WERI-Rb-1 (cell line): ENCODE results near the gene RGR.
A peak's percentile ranks its signal among the peaks of the same experiment; 100 is the strongest.

ENCODE experiments used
- DNase-seq: peaks from one replicate; pipeline ENCODE4 v3.0.0-alpha.2; 2020
- H3K27ac ChIP-seq: fragments of 250-450 bp; sonication (Bioruptor Pico); 2 replicates; pipeline ENCODE4 v1.5.1; 2020; ENCODE audit warnings: mild to moderate bottlenecking, moderate library complexity
- H3K27me3 ChIP-seq: fragments of 250-450 bp; sonication (Bioruptor Pico); 2 replicates; pipeline ENCODE4 v1.5.1; 2021; ENCODE audit warnings: mild to moderate bottlenecking, low read depth, moderate library complexity; ENCODE audit not compliant: insufficient read depth, severe bottlenecking
- H3K36me3 ChIP-seq: fragments of 250-450 bp; sonication (Bioruptor Pico); 2 replicates; pipeline ENCODE4 v1.5.1; 2020; ENCODE audit warnings: mild to moderate bottlenecking, moderate library complexity
- H3K4me3 ChIP-seq: 2 replicates; pipeline ENCODE4 v1.5.1; 2011; ENCODE audit warnings: low read depth, mild to moderate bottlenecking, control low read depth, low read length
- H3K9me3 ChIP-seq: fragments of 250-450 bp; sonication (Bioruptor Pico); 2 replicates; pipeline ENCODE4 v1.5.1; 2021; ENCODE audit warnings: mild to moderate bottlenecking, moderate library complexity; ENCODE audit not compliant: severe bottlenecking
- TF ChIP-seq, protein P1 (sequence below): IDR thresholded peaks from 2 replicates; pipeline ENCODE4 v1.5.1; 2011; ENCODE audit warnings: low read depth, mild to moderate bottlenecking, control low read depth, inconsistent platforms, low read length

Gene RGR

GRCh38 chr10:84232376-84232775 lies 12.5 kb upstream of the RGR start:
- TF ChIP-seq, protein P1, sequence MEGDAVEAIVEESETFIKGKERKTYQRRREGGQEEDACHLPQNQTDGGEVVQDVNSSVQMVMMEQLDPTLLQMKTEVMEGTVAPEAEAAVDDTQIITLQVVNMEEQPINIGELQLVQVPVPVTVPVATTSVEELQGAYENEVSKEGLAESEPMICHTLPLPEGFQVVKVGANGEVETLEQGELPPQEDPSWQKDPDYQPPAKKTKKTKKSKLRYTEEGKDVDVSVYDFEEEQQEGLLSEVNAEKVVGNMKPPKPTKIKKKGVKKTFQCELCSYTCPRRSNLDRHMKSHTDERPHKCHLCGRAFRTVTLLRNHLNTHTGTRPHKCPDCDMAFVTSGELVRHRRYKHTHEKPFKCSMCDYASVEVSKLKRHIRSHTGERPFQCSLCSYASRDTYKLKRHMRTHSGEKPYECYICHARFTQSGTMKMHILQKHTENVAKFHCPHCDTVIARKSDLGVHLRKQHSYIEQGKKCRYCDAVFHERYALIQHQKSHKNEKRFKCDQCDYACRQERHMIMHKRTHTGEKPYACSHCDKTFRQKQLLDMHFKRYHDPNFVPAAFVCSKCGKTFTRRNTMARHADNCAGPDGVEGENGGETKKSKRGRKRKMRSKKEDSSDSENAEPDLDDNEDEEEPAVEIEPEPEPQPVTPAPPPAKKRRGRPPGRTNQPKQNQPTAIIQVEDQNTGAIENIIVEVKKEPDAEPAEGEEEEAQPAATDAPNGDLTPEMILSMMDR, result no peak
- H3K27me3 ChIP-seq, result no peaks in the 10 kb centered on the region
- no peak for DNase-seq
- no peaks in the 10 kb centered on the region for H3K9me3 ChIP-seq
- H3K27ac ChIP-seq, result no peak overlapping the region
- no peak overlapping the region for H3K4me3 ChIP-seq
- H3K36me3 ChIP-seq, result peaks cover 3% of the 10 kb centered on the region; the same call in 1 of the 2 replicates

GRCh38 chr10:84233940-84234339 lies 10.9 kb upstream of the RGR start:
- Histone ChIP-seq H3K27me3 (no peaks in the 10 kb centered on the region), H3K27ac (no peak overlapping the region)
- DNase-seq, result no peak

GRCh38 chr10:84234479-84234878 lies 10.4 kb upstream of the RGR start:
- no peak overlapping the region for H3K27ac ChIP-seq
- TF ChIP-seq, protein P1, result no peak
- no peak overlapping the region for H3K4me3 ChIP-seq
- no peaks in the 10 kb centered on the region for H3K9me3 ChIP-seq
- no peak for DNase-seq
- peaks cover 3% of the 10 kb centered on the region; the same call in 1 of the 2 replicates for H3K36me3 ChIP-seq
- no peaks in the 10 kb centered on the region for H3K27me3 ChIP-seq

More at GRCh38 chr10:84233940-84234339, 10.9 kb upstream of the RGR start:
- no peaks in the 10 kb centered on the region for H3K9me3 ChIP-seq
- TF ChIP-seq, protein P1, result no peak
- H3K4me3 ChIP-seq, result no peak overlapping the region
- peaks cover 3% of the 10 kb centered on the region; the same call in 1 of the 2 replicates for H3K36me3 ChIP-seq

DNA sequence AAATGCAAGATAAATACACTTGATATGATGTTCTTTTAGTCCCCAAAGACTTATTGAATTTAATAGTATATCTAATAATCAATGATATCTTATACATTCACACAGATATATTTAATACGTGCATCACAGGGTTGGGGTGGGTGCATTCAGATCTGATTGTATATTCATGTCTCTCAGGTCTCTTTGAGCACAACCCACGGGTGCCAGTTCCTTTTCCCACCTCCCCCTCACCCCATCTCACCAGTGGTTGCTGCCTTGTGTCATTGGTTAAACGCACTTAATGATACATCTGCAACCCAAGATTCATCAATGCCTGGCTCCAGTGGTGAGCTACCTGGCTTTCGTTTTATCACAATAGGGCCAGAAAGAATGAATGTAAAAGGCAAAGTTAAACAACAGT lies 9.8 kb upstream of the RGR start:
- TF ChIP-seq, protein P1, result no peak
- Histone ChIP-seq H3K27me3 (no peaks in the 10 kb centered on the region), H3K36me3 (peaks cover 3% of the 10 kb centered on the region; the same call in 1 of the 2 replicates), H3K27ac (no peak overlapping the region), H3K4me3 (no peak overlapping the region), H3K9me3 (no peaks in the 10 kb centered on the region)
- DNase-seq, result no peak

DNA sequence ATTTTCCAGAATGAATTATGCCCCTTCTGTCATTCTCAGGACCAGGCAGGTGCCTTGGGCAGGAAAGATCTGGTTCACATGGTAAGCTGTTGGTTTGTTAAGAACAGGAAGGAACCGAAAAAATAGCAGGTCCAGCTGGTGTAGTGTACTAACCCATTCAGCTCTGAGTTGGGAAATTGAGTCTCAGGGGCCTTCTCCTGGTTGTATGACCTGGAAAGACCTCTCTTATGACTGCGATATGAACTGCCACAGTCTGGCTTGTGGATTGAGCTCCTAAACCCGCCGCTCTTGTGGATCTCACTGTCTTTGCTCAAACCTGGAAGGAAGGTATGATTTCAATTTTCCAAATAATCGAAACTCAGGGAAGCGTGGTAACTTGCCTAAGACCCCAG lies 8.1 kb upstream of the RGR start:
- TF ChIP-seq, protein P1, result no peak
- Histone ChIP-seq H3K27me3 (no peaks in the 10 kb centered on the region), H3K27ac (no peak overlapping the region), H3K4me3 (no peak overlapping the region), H3K36me3 (no peaks in the 10 kb centered on the region), H3K9me3 (no peaks in the 10 kb centered on the region)
- no peak for DNase-seq

GRCh38 chr10:84237199-84238051 lies 7.4 kb upstream of the RGR start:
- H3K9me3 ChIP-seq, result no peaks in the 10 kb centered on the region
- H3K27me3 ChIP-seq, result no peaks in the 10 kb centered on the region
- H3K4me3 ChIP-seq, result no peak overlapping the region
- TF ChIP-seq, protein P1, result peak; percentile 29; the same call in 1 of the 2 replicates
- no peak for DNase-seq
- no peaks in the 10 kb centered on the region for H3K36me3 ChIP-seq
- H3K27ac ChIP-seq, result no peak overlapping the region
